ENCODE measurements around the gene COPZ1. TPM values are rescaled to one million over a fixed set of nuclear protein-coding genes. Genes with fewer than 3 reads are reported as not detected.

COPZ1 gene
- total RNA-seq, 2 experiments from 2014 or later: 106 to 107 TPM

GRCh38 chr12:54363047-54363446, 38.1 kb downstream of the COPZ1 start:
- ChIA-PET CTCF (interaction anchor here (0.9 kb wide), 1 partner anchor 16 kb away, joined by 3 read pairs; no protein-coding TSS in a partner anchor), POLR2A (no interaction called here)

DNA sequence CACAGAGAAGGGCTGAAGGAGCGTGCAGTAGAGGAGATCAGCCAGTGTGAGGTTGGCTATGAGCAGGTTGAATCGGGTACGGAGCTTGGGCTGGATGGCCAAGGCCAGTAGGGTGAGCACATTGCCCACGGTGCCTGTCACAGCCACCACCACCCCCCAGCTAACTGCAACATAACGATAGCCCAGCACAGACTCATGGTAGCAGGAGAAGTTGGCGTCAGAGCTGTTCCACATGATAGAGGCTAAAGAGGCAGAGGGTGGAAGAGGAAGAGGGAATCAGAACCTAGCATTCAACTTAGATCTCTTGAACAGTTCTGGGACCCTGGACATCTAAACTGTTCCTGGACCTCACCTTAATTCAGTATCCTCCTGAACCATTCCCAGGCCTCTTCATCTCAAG, 38.7 kb downstream of the COPZ1 start:
- ChIA-PET CTCF (interaction anchor here (0.9 kb wide), 1 partner anchor 16 kb away, joined by 3 read pairs; no protein-coding TSS in a partner anchor), POLR2A (no interaction called here)

DNA sequence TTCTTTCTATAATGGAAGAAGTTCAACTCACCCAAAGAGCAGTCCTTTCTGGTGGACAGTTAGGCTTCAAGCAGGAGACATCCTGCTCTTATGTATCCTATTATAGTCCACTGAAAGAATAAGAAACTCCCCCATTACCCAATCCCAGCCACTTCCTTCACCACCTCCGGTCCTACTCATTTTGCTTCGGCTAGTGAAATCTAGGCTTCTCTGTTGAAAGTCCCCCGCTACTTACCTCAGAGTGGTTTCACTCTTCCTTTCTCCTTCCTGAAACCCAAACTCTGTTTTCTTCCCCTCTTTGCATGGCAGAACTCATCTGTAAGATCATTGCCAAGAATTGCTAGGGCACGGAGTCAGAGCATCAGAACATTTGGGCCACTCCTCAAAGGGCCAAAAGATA, 39.5 kb downstream of the COPZ1 start, which contains the start of gene GPR84:
Gene GPR84, minus strand, starts transcription at position 74 of the 400 bp plus-strand sequence. CDS start 635 bp downstream, outside the sequence.
- ChIA-PET CTCF (no interaction called here), POLR2A (no interaction called here)

GRCh38 chr12:54368025-54368708, 43.2 kb downstream of the COPZ1 start:
- POLR2A ChIA-PET: no interaction called here
- CTCF ChIA-PET: interaction anchor here (0.6 to 2.8 kb wide), 28 partner anchors 9 to 359 kb away, joined by 3 to 21 read pairs (median 4); partner anchors contain the start of genes COPZ1, HOXC8 and ZNF385A

DNA sequence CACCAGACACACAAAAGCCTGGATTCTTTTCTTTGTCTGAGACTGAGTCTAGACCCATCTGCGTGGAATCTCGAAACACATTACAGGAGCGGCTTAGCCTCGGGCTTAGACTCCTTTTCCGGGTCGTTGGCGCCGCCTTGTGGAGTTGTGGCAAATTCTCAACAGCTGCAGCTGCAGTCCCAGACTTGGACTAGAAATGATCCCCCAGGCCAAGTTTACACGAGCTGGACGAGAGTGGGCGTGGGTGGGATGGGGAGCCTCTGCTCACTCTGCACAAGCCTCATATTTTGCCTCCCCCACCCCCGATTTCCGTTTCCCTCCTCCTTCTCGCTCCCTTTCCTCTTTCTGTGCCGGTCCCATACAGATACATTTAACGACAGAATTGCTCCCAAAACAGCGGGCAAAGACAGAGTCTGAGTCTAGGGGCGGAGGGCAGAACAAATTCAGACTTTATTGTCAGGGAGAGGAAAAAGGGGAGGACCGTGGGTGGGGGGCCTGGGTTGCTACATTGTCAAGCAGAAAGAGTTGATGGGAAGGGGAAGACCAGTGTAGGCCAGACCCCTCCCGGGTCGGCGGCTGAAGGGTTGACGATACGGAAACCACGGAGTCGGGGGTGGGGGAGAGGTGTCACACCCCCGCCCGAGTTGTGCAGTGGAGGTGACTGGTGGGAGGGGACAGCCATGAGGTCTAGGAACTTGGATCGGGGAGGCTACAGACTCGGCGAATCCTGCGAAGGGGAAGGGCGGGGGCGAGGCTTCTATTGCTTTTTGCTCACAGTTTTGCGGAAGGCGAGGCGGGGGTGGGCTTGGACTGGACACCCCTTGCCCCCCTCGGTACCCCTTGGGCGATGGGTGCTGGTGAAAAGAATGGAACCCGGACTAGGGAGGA, 44.0 kb downstream of the COPZ1 start:
- CTCF ChIA-PET: interaction anchor here (0.6 to 2.8 kb wide), 26 partner anchors 9 to 360 kb away, joined by 3 to 21 read pairs (median 4); partner anchors contain the start of genes COPZ1, HOXC8 and ZNF385A
- POLR2A ChIA-PET: no interaction called here

- ChIA-PET CTCF (interaction anchor here (0.5 to 1.8 kb wide), 4 partner anchors 10 to 77 kb away, joined by 4 to 15 read pairs (median 4); no protein-coding TSS in a partner anchor), POLR2A (no interaction called here)
These were observed 44.7 kb downstream of the COPZ1 start for GRCh38 chr12:54369597-54370131.

GRCh38 chr12:54370171-54370730, 45.3 kb downstream of the COPZ1 start:
- ChIA-PET CTCF (interaction anchor here (0.5 to 1.8 kb wide), 7 partner anchors 9 to 154 kb away, joined by 3 to 15 read pairs (median 4); no protein-coding TSS in a partner anchor), POLR2A (interaction anchor here (0.6 kb wide), 1 partner anchor 87 kb away, joined by 7 read pairs; no protein-coding TSS in a partner anchor)

DNA sequence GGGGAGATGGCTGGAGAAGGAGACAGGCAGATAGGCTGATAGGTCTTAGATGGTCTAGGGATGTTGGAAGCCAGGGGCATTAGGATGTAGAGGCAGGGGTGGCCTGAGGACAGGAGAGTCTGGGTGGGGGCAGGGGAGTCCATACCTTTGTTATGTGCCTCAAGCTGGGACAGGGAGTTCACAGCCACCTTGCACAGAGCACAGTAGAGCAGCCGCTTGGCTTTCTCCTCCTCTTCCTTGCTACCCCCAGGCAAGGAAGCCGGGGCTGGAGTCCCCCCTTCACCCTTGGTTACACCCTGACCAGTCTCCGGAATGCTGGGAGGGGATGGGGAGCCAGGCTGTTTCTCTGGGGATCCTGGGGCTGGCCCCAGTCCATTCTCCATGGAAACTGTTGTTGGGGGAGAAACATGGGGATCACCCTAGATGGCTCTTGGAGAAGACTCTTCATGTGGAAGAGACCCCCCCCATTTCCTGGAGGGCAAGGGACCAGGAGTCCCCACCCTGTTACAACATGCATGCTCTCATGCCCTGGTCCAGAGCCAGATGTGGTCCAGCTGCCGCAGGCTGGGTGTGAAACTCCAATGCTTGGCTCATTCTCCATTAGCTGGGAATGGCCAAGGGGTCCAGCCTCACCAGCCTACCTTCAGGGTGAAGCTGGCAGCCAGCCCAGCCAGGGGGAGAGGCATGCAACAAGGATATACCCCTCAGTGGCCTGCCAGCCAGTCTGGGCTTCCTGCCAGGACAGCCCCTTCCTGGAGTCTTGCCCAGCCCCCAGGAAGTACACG, 46.6 kb downstream of the COPZ1 start:
- CTCF ChIA-PET: interaction anchor here (1.1 to 1.8 kb wide), 7 partner anchors 8 to 158 kb away, joined by 3 to 15 read pairs (median 4); partner anchors contain the start of gene COPZ1
- POLR2A ChIA-PET: no interaction called here

DNA sequence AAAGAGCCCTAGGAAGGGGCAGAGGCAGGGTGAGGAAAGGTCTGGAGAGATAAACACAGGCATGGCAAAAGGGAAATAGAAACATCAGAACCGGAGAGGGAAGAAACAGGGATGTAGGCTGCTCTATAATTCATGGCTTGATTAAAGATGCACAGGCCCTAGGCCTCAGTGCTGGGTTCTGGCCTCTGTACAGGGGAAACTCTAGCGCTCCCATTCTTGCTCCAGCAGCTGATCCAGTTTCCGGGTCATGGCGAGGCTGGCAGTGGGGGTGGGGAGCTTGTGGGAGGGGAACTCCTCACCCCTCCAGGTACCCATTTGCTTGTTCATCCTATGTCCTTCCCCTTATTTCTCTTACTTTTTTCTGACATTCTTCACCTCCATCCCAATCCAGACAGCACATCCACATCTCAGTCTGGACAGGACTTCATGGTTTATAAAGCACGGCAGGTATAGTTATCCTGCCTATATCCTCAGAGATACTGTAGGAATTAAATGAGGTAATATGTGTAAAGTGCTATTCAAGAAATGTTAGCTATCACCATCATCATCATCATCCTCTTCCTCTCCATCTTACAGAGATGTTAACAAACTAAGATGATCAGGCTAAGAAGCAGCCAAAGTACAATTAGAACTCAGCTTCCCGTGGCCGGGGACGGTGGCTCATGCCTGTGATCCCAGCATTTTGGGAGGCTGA, 47.3 kb downstream of the COPZ1 start:
- CTCF ChIA-PET: interaction anchor here (0.6 to 1.1 kb wide), 4 partner anchors 13 to 171 kb away, joined by 3 to 7 read pairs (median 4); no protein-coding TSS in a partner anchor
- POLR2A ChIA-PET: interaction anchor here (0.5 kb wide), 1 partner anchor 66 kb away, joined by 4 read pairs; no protein-coding TSS in a partner anchor

DNA sequence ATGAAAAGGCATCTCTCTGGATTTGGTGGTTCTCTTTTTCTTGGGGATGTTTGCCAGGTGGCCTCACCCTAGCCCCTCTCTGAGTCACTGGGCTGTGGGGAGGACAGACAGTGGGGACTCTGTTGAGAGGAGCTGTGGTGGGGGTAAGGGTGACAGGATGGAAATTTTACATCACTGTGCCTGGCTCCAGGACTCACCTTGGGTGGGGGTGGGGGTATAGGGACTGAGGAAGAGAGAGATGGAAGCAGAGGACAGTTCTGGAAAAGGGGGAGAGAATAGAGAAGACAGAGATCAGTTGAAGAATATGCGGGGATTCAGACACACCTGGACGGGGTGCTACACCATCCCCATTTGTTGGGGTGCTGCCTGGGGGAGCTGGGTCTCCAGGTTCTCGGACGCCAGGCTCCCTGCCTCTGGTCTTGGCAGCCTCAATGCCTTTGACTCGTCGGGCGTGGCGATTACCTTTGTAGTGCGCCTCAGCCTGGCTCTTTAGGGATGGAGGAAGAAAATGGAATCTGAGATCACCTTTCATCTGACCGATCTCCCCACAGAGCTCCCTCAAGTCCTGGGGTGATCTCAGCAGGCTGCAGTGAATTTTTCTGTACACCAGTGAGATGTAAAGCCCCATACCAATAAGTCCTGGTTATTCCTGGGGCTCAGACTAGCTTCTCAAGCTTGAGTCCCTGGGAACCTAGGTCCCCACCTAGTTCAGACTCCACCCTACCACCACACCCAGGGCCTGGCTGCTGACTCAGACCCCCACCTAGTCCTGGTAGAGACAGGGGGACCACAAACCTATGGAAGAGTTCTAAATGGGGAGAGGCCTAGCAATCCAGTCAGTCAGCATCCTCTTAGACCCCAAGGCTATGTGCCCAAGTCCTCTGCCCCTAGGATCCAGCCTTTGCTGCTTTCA, 49.0 kb downstream of the COPZ1 start:
- POLR2A ChIA-PET: no interaction called here

DNA sequence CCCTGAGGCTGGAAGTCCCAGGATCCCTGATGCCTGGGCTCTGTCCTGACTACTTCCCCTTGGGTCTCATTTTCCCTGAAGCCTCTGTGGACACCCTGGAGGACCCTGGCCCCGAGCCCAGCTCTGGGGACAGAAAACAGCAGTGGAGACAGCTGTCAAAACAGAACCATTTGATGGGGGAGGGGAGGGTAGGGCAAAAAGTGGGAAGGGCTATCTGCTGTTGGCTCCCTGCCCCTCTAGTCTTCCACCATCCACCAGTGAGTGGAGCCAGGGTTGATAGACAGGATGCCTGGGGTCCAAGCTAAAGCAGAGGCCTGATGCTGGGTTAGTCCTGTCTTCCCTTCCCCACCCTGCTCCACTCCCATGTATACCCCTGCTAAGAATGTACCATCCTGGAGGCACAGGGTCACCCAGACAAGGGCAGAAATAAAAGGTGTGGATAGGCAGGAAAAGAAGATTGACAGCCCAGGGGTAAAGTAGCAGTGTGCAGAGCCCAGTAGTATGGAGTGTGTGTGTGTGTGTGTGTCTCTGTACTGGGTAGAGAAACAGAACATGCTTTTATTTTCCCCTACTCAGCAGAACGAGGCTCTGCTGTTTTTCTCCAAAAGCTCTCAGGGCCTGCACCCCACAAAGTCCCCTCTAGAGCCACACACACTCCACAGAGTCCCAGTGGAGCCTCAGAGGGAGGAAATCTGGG, 49.8 kb downstream of the COPZ1 start:
- POLR2A ChIA-PET: no interaction called here
- CTCF ChIA-PET: interaction anchor here (0.8 to 1.4 kb wide), 5 partner anchors 39 to 158 kb away, joined by 3 to 4 read pairs (median 3); no protein-coding TSS in a partner anchor

More for the DNA sequence above, 49.0 kb downstream of the COPZ1 start:
- CTCF ChIA-PET: interaction anchor here (1.0 to 1.4 kb wide), 3 partner anchors 65 to 122 kb away, joined by 3 to 4 read pairs (median 3); no protein-coding TSS in a partner anchor

DNA sequence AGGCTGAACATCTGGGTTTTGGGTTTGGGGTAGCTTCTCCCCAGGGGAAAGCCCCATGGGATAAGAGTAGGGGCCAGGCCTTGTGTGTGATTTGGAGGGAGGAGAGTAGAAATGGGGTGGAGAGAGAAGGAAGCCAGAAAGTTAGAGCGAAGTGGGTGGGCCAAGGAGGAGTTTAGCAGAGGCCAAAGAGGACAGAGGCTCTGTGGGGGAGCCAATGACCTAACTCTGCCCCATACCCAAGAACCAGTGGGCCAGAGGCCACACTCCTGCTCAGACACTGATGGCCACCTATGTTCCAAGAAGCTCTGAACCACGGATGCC, 50.3 kb downstream of the COPZ1 start:
- POLR2A ChIA-PET: no interaction called here
- CTCF ChIA-PET: interaction anchor here (0.8 to 0.9 kb wide), 2 partner anchors 39 to 159 kb away, joined by 3 read pairs; no protein-coding TSS in a partner anchor

- CTCF ChIA-PET: interaction anchor here (0.9 kb wide), 1 partner anchor 125 kb away, joined by 3 read pairs; no protein-coding TSS in a partner anchor
- POLR2A ChIA-PET: no interaction called here
These were observed 51.7 kb downstream of the COPZ1 start for GRCh38 chr12:54376596-54376995.

DNA sequence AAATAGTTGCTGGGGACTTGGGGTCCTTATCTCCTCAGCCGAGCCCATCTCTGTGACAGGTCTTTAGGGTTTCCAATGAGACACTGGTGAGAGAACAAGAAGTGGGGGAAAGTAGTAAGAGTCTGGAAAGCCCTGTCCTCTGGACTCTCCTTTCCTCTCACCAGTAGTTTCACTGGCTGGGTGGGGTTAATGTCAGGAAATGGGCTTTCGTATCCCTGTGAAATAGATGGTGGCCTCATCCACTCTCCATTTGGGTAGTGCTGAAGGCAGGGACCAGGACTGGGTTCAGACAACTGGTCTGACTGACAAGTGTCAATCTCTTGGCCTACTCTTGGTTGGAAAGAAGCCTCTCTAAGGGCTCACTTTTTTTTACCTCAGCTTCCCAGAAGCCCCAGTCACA, 52.1 kb downstream of the COPZ1 start:
- ChIA-PET POLR2A (no interaction called here), CTCF (interaction anchor here (0.9 kb wide), 1 partner anchor 125 kb away, joined by 3 read pairs; no protein-coding TSS in a partner anchor)

DNA sequence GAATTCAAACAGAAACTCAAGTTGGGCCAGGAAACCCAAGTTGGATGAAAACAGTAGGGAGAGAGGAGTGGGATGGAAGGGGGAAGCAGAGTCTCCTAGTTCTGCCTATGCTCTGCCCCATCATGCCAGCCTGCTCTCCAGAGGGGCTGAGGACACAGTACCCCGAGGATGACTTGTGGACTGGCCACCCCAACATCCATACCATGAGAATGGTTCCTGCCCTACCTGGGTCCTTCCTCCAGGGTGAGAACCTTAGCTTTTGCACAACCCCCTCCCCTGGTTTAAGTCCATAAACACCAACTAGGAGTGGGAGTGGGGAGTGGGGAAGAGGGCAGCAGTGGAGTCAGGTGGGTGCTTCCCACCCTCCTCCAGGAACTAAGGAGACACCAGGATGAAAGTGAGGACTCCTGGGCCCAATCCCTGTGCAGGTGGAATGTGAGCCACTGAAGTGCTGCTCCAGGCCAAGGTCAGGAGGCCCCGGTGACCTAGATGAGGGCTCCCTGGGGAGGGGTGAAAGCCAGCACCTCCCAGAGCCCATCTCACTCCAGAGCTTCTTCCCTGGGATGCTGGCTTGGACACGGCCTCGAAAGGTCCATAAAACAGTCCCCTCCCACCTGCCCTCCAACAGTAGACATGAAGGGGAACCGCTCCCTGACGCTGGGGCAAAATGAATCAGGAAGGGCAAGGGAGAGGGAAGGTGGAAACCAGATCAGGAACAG, 53.0 kb downstream of the COPZ1 start:
- CTCF ChIA-PET: interaction anchor here (0.6 to 3.2 kb wide), 4 partner anchors 9 to 164 kb away, joined by 3 to 18 read pairs (median 8); no protein-coding TSS in a partner anchor

More for the DNA sequence above, 53.0 kb downstream of the COPZ1 start:
- POLR2A ChIA-PET: no interaction called here
